ENCODE measurements around the gene MSRB3. TPM values are rescaled to one million over a fixed set of nuclear protein-coding genes. Genes with fewer than 3 reads are reported as not detected.

The MSRB3 gene
- total RNA-seq, 1 experiment from 2014 or later: 1.1 TPM

DNA sequence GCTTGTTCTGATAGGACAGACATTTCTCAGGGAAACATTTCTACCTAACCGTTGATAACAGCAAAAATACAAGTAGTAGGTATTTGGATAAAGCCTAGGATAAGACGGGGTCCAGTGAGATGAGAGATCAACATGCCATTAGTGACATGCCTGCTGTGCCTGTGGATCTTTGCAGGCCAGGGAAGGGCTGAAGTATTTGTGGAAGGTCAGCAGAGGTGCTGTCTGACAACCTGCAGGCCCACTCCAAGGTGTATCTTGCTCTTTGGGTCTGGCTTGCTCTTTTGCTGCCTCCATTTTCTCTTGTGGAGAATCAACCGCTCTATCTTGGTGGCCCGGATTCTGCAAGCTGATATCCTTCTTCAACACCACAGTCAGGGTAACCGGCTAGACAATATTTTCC lies 46.7 kb downstream of the MSRB3 start:
- WGBS (ENCODE audit: extremely low coverage, insufficient read length, low lambda C conversion rate): no CpG with 5 or more reads among the region's 5 CpGs
- Histone ChIP-seq H3K23me2 (ENCODE audit: insufficient read length, low read depth, low read length, poor library complexity, severe bottlenecking) (no peaks in the 10 kb centered on the region), H3K56ac (ENCODE audit: insufficient read length, low read depth, low read length) (no peak overlapping the region), H3K9me3 (ENCODE audit: control insufficient read depth, low read depth, low read length) (no peaks in the 10 kb centered on the region), H4K8ac (replicated peaks; ENCODE audit: insufficient read length, low read depth, low read length) (no peak overlapping the region), H3K9ac (ENCODE audit: extremely low read depth, insufficient read length, low read length) (no peak overlapping the region), H2BK20ac (ENCODE audit: low read depth, low read length, poor library complexity, severe bottlenecking) (no peak overlapping the region), H2BK15ac (ENCODE audit: low read depth, low read length) (no peak overlapping the region), H3K79me1 (ENCODE audit: insufficient read depth, low read depth, low read length, poor library complexity, severe bottlenecking) (no peaks in the 10 kb centered on the region), H2BK120ac (ENCODE audit: low read depth, low read length, poor library complexity, severe bottlenecking) (no peak overlapping the region), H3K27me3 (ENCODE audit: insufficient read depth, low read length) (no peaks in the 10 kb centered on the region), H4K91ac (ENCODE audit: insufficient read length, low read depth, low read length) (no peak overlapping the region), H3K4me2 (ENCODE audit: insufficient read depth, insufficient read length, low read length) (no peak overlapping the region), H2AFZ (ENCODE audit: low read length) (no peak overlapping the region), H3K23ac (ENCODE audit: insufficient read length, low read depth, low read length) (no peak overlapping the region), H3K4ac (ENCODE audit: low read depth, low read length) (no peak overlapping the region), H3K79me2 (ENCODE audit: insufficient read depth, low read length) (no peaks in the 10 kb centered on the region), H2BK5ac (ENCODE audit: insufficient read length, low read length) (no peak overlapping the region), H3K18ac (ENCODE audit: insufficient read length, low read depth, low read length) (no peak overlapping the region), H4K5ac (ENCODE audit: insufficient read length, low read depth, low read length) (no peak overlapping the region), H2BK12ac (ENCODE audit: insufficient read length, low read depth, low read length) (no peak overlapping the region), H4K20me1 (ENCODE audit: control insufficient read depth, insufficient read depth, insufficient read length) (no peaks in the 10 kb centered on the region), H3K27ac (ENCODE audit: insufficient read length, low read depth, low read length) (no peak overlapping the region), H3K14ac (ENCODE audit: insufficient read depth, low read length) (no peak overlapping the region), H3K4me1 (ENCODE audit: insufficient read depth, low read length) (no peaks in the 10 kb centered on the region), H3T11ph (ENCODE audit: low read length) (no peak overlapping the region), H2AK5ac (ENCODE audit: insufficient read length, low read length) (no peak overlapping the region)
- Mint-ChIP-seq H3K4me3 (no peak overlapping the region), H3K27ac (no peak overlapping the region), H3K36me3 (ENCODE audit: insufficient read depth in 1 of 3, low read depth in 3 of 3) (no peaks in the 10 kb centered on the region), H3K4me1 (no peaks in the 10 kb centered on the region), H3K27me3 (ENCODE audit: low read depth) (no peaks in the 10 kb centered on the region), H3K9me3 (no peaks in the 10 kb centered on the region)
- DNase-seq: no peak
- TF ChIP-seq, protein P1, sequence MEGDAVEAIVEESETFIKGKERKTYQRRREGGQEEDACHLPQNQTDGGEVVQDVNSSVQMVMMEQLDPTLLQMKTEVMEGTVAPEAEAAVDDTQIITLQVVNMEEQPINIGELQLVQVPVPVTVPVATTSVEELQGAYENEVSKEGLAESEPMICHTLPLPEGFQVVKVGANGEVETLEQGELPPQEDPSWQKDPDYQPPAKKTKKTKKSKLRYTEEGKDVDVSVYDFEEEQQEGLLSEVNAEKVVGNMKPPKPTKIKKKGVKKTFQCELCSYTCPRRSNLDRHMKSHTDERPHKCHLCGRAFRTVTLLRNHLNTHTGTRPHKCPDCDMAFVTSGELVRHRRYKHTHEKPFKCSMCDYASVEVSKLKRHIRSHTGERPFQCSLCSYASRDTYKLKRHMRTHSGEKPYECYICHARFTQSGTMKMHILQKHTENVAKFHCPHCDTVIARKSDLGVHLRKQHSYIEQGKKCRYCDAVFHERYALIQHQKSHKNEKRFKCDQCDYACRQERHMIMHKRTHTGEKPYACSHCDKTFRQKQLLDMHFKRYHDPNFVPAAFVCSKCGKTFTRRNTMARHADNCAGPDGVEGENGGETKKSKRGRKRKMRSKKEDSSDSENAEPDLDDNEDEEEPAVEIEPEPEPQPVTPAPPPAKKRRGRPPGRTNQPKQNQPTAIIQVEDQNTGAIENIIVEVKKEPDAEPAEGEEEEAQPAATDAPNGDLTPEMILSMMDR (conservative IDR thresholded peaks at IDR 0.05): no peak
